Ishikawa (cell line): ENCODE data around the gene TPH2.

ENCODE experiments used
- CEBPB ChIP-seq: IDR thresholded peaks from 2 replicates; pipeline ENCODE4 v1.6.1; 2012
- CREB1 ChIP-seq: IDR thresholded peaks from 2 replicates; pipeline ENCODE4 v1.6.1; 2012; ENCODE audit warnings: low read depth
- EGR1 ChIP-seq: IDR thresholded peaks from 2 replicates; pipeline ENCODE4 v1.6.1; 2012
- EP300 ChIP-seq: IDR thresholded peaks from 2 replicates; pipeline ENCODE4 v1.6.1; 2012; ENCODE audit warnings: borderline replicate concordance
- FOXM1 ChIP-seq: IDR thresholded peaks from 2 replicates; pipeline ENCODE4 v1.6.1; 2012; ENCODE audit warnings: low read depth, borderline replicate concordance
- NFIC ChIP-seq: IDR thresholded peaks from 2 replicates; pipeline ENCODE4 v1.6.1; 2012
- RAD21 ChIP-seq: IDR thresholded peaks from 2 replicates; pipeline ENCODE4 v1.6.1; 2012; ENCODE audit warnings: low read depth
- TAF1 ChIP-seq: IDR thresholded peaks from 2 replicates; pipeline ENCODE4 v1.6.1; 2012; ENCODE audit warnings: low read depth, mild to moderate bottlenecking
- TCF12 ChIP-seq: IDR thresholded peaks from 2 replicates; pipeline ENCODE4 v1.6.1; 2012; ENCODE audit warnings: low read depth
- TEAD4 ChIP-seq: IDR thresholded peaks from 2 replicates; pipeline ENCODE4 v1.6.1; 2012
- YY1 ChIP-seq: IDR thresholded peaks from 2 replicates; pipeline ENCODE4 v1.6.1; 2012; ENCODE audit warnings: low read depth
- ZBTB7A ChIP-seq: IDR thresholded peaks from 2 replicates; pipeline ENCODE4 v1.6.1; 2012; ENCODE audit warnings: low read depth
- TF ChIP-seq, protein P1 (sequence below): IDR thresholded peaks from 2 replicates; pipeline ENCODE4 v1.6.1; 2012
- TF ChIP-seq, protein P2 (sequence below): IDR thresholded peaks from 2 replicates; pipeline ENCODE4 v1.6.1; 2012; ENCODE audit warnings: low read depth, mild to moderate bottlenecking
- TF ChIP-seq, protein P3 (sequence below): IDR thresholded peaks from 2 replicates; pipeline ENCODE4 v1.6.1; 2012

The TPH2 gene

DNA sequence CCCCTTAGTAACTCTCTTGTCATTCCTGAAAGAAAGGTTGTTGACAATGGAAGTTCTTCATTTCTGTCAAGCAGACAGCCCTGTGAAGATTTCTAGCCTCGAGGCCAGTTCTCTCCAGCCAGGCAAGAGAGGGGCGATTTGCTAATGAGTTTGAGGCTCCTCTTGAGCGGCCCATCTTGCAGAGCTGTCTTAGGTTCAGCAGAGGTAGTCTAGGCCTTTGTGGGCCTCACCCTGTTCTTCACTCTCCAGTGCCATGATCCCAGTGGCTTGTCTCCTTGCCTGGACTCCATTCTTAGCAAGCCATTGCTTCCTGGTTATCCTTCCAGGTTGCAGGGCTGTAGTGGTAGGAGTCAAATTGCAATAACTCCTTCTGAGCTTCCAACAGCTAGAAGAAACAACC, 9.7 kb downstream of the TPH2 start:
- TF ChIP-seq TAF1 (no peak), ZBTB7A (no peak)

DNA sequence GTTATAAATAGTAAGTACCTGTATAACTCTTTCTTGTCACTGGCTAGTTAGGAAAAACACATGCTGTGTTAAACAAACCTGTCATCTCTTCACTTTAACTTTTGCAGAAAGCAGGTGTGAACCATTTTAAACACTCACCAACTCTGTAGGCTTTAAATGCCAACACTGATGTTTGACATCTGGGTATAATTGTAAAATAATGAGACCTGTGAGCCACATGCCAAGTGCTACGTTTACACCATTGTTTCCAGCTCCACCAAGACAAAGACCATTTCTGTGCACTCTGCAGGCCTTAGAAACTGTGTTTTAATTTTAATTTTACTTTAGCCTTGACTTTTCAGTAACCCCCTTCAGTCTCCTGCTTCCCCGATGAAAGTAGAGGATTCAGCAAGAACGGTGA, 11.0 kb downstream of the TPH2 start:
- TF ChIP-seq, protein P1, sequence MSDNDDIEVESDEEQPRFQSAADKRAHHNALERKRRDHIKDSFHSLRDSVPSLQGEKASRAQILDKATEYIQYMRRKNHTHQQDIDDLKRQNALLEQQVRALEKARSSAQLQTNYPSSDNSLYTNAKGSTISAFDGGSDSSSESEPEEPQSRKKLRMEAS, result no peak
- no peak for TF ChIP-seq FOXM1
- TF ChIP-seq NFIC, result no peak
- TF ChIP-seq TAF1, result no peak
- no peak for TF ChIP-seq TCF12
- TF ChIP-seq, protein P2, sequence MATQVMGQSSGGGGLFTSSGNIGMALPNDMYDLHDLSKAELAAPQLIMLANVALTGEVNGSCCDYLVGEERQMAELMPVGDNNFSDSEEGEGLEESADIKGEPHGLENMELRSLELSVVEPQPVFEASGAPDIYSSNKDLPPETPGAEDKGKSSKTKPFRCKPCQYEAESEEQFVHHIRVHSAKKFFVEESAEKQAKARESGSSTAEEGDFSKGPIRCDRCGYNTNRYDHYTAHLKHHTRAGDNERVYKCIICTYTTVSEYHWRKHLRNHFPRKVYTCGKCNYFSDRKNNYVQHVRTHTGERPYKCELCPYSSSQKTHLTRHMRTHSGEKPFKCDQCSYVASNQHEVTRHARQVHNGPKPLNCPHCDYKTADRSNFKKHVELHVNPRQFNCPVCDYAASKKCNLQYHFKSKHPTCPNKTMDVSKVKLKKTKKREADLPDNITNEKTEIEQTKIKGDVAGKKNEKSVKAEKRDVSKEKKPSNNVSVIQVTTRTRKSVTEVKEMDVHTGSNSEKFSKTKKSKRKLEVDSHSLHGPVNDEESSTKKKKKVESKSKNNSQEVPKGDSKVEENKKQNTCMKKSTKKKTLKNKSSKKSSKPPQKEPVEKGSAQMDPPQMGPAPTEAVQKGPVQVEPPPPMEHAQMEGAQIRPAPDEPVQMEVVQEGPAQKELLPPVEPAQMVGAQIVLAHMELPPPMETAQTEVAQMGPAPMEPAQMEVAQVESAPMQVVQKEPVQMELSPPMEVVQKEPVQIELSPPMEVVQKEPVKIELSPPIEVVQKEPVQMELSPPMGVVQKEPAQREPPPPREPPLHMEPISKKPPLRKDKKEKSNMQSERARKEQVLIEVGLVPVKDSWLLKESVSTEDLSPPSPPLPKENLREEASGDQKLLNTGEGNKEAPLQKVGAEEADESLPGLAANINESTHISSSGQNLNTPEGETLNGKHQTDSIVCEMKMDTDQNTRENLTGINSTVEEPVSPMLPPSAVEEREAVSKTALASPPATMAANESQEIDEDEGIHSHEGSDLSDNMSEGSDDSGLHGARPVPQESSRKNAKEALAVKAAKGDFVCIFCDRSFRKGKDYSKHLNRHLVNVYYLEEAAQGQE, result no peak
- TF ChIP-seq EGR1, result no peak
- no peak for TF ChIP-seq YY1
- TF ChIP-seq CEBPB, result no peak
- no peak for TF ChIP-seq RAD21

DNA sequence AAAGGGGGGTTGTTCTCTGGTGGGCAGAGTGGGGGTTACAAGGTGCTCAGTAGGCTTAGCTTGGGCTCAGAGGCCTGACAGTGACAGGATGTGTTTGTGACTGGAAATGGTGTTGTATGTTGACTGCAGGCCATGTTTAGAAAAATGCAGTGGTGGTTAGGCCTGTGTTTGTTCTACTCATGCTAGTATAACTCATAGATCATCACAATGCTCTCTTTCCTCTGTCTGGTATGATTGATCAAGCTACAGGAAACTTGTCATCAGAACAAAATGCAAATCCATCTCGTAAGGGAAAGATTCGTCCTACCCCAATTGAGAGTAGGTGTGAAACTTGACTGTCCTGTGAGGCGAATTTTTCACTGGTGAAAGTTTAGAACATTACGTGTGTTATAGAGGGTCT, 11.8 kb downstream of the TPH2 start:
- no peak for TF ChIP-seq RAD21
- TF ChIP-seq, protein P3, sequence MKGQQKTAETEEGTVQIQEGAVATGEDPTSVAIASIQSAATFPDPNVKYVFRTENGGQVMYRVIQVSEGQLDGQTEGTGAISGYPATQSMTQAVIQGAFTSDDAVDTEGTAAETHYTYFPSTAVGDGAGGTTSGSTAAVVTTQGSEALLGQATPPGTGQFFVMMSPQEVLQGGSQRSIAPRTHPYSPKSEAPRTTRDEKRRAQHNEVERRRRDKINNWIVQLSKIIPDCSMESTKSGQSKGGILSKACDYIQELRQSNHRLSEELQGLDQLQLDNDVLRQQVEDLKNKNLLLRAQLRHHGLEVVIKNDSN, result no peak

DNA sequence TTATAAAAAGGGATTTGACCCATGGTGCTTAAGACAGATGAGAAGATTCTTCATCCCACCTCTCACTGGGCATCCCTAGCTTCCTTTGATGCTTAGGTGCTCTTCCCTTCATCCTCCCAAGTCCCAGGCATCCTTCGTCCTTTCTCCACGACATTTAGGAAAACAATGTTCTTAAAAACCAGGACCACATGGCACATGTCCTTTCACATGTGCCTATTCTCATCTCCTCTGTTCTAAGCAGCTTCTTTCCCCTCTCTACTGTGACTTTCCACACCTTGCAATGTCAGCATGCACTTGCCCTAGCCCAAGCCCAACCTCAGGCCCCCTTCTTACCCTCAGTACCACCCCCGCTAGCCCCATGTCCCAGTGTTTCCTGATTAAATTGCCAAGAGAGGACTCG, 12.2 kb downstream of the TPH2 start:
- TF ChIP-seq, protein P3, result no peak
- TF ChIP-seq, protein P2, result no peak
- no peak for TF ChIP-seq TCF12
- no peak for TF ChIP-seq TEAD4
- TF ChIP-seq, protein P1, result no peak
- no peak for TF ChIP-seq YY1
- TF ChIP-seq NFIC, result no peak
- TF ChIP-seq EP300, result no peak
- no peak for TF ChIP-seq TAF1
- no peak for TF ChIP-seq CEBPB
- TF ChIP-seq EGR1, result no peak
- TF ChIP-seq FOXM1, result no peak
- no peak for TF ChIP-seq CREB1
- TF ChIP-seq RAD21, result no peak
- no peak for TF ChIP-seq ZBTB7A

DNA sequence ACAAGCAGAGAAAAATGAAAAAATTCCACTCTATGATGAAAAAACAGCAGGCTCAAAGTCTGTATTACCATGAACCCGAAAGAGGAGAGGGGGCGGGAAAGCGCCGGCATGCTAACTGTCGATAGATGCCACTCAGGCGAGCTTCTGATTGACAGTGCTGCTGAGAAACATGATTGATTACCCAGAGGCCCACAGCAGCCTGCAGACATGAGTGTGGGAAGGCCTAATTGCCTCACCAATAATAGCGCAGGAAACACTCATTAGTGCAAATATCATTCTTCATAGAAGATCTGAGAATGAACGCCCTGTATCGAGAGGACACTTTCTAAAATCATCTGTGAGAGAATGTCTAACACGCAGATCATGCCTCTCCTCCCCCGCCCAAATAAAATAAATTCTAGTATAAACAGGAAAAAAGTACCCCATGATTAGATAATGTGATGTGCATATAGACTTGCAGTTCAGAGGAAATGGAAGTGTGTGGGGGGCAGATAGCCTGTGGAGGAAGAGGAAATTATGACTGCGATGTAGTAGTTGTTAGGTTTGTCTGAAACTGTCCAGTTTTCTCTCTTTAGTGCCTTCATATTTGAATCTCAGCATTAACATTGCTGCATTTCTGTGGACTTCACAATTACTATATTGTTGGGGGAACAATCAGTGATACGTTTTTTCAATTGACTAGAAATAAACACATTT, 15.6 kb downstream of the TPH2 start:
- TF ChIP-seq CREB1 (no peak), EP300 (no peak), EGR1 (no peak), TAF1 (no peak)

DNA sequence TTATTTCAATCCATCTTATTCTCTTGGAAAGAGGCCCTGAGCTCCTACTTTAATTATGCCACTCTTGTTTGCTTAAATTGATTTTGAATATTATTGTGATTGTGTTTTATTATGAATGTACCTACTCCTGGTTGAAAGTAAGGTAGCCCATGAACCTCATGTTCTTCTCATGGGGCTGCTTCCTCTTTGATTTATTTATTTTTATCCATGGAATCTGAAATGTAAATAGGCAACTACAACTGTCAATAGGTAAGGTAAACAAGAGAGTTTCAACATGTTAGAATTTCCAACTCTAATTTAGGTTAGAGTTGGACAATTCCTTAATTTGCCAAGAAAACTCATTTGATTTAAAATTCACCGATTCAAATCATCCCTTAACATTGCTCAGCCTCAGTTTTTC, 16.2 kb downstream of the TPH2 start:
- no peak for TF ChIP-seq ZBTB7A
- no peak for TF ChIP-seq TEAD4
- TF ChIP-seq CEBPB, result no peak
- TF ChIP-seq TCF12, result no peak
- no peak for TF ChIP-seq EP300
- TF ChIP-seq EGR1, result no peak
- TF ChIP-seq TAF1, result no peak
- TF ChIP-seq, protein P3, result no peak
- TF ChIP-seq YY1, result no peak
- TF ChIP-seq RAD21, result no peak

DNA sequence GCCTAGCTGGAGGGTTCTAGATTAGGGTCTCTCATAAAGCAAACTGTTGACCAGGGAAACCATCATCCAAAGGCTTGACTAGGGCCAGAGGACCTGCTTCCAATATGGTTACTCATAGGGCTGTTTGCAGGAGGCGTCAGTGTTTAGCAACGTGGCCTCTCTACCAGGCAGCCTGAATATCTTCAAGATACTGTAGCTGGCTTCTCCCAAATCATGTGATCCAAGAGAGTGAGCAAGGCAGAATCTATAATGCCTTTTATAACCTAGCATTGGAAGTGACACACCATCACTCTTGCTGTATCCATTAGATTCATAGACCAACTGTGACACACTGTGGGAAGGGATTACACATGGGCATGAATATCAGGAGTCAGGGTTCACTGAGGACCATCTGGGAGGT, 17.3 kb downstream of the TPH2 start:
- TF ChIP-seq ZBTB7A (no peak), EGR1 (no peak), TEAD4 (no peak), RAD21 (no peak), YY1 (no peak), CREB1 (no peak), TAF1 (no peak), CEBPB (no peak), TCF12 (no peak), FOXM1 (no peak)
- TF ChIP-seq, protein P1, result no peak
- TF ChIP-seq, protein P3, result no peak
